Islet of Langerhans (tissue), 1 donor: ENCODE results near the gene IGFBP6.
"Not testable (repeated sequence)": the region's sequence is repeated elsewhere in the genome, so short reads cannot be mapped to it uniquely, and the experiment has no call there.

ENCODE experiments used
- FAIRE-seq: peaks from one replicate; lab custom pipeline; 2011; peaks lifted over from hg19 to GRCh38; lab: Jason Lieb, UNC

IGFBP6 gene

GRCh38 chr12:53096759-53097158, 708 bp upstream of the IGFBP6 start:
- FAIRE-seq = no peak

GRCh38 chr12:53097207-53097563, 282 bp upstream of the IGFBP6 start:
- no peak for FAIRE-seq

GRCh38 chr12:53098354-53098981, 1.0 kb downstream of the IGFBP6 start:
- no peak for FAIRE-seq

- FAIRE-seq = no peak
Observed at GRCh38 chr12:53099071-53099882, 1.8 kb downstream of the IGFBP6 start.

- no peak for FAIRE-seq
Observed at GRCh38 chr12:53100466-53101151, 3.1 kb downstream of the IGFBP6 start.

- FAIRE-seq = no peak
Observed at GRCh38 chr12:53101266-53101665, 3.8 kb downstream of the IGFBP6 start.

GRCh38 chr12:53101931-53102781, 4.7 kb downstream of the IGFBP6 start:
- FAIRE-seq = no peak

- FAIRE-seq = no peak
Observed at GRCh38 chr12:53102883-53103807, 5.7 kb downstream of the IGFBP6 start, which contains the start of gene SOAT2. TSS of gene SOAT2 (plus strand) at chr12:53103486. CDS start at chr12:53103578, 92 bp downstream.

- no peak for FAIRE-seq
Observed at GRCh38 chr12:53103860-53104305, 6.4 kb downstream of the IGFBP6 start.

- no peak for FAIRE-seq
Observed at GRCh38 chr12:53105256-53105655, 7.8 kb downstream of the IGFBP6 start.

GRCh38 chr12:53105712-53106439, 8.4 kb downstream of the IGFBP6 start:
- FAIRE-seq = no peak

- FAIRE-seq = no peak
Observed at GRCh38 chr12:53107122-53107521, 9.7 kb downstream of the IGFBP6 start.

- not testable (repeated sequence) for FAIRE-seq
Observed at GRCh38 chr12:53112431-53112830, 15.0 kb downstream of the IGFBP6 start.

- FAIRE-seq = no peak
Observed at GRCh38 chr12:53113136-53113705, 15.8 kb downstream of the IGFBP6 start.

- no peak for FAIRE-seq
Observed at GRCh38 chr12:53113951-53114350, 16.5 kb downstream of the IGFBP6 start.

- no peak for FAIRE-seq
Observed at GRCh38 chr12:53115112-53115890, 17.8 kb downstream of the IGFBP6 start.

- no peak for FAIRE-seq
Observed at GRCh38 chr12:53115891-53116648, 18.6 kb downstream of the IGFBP6 start.

GRCh38 chr12:53118751-53119300, 21.4 kb downstream of the IGFBP6 start:
- no peak for FAIRE-seq
